NCI-H526 treated with DMSO at 0.1 percent for 48 hours (cell line): ENCODE measurements around the gene AEBP2.
"Not testable (repeated sequence)": the region's sequence is repeated elsewhere in the genome, so short reads cannot be mapped to it uniquely, and the experiment has no call there.

ENCODE experiments used
- DNase-seq: peaks from one replicate; lab custom pipeline; 2025; lab: John Stamatoyannopoulos, UW

Gene AEBP2

DNA sequence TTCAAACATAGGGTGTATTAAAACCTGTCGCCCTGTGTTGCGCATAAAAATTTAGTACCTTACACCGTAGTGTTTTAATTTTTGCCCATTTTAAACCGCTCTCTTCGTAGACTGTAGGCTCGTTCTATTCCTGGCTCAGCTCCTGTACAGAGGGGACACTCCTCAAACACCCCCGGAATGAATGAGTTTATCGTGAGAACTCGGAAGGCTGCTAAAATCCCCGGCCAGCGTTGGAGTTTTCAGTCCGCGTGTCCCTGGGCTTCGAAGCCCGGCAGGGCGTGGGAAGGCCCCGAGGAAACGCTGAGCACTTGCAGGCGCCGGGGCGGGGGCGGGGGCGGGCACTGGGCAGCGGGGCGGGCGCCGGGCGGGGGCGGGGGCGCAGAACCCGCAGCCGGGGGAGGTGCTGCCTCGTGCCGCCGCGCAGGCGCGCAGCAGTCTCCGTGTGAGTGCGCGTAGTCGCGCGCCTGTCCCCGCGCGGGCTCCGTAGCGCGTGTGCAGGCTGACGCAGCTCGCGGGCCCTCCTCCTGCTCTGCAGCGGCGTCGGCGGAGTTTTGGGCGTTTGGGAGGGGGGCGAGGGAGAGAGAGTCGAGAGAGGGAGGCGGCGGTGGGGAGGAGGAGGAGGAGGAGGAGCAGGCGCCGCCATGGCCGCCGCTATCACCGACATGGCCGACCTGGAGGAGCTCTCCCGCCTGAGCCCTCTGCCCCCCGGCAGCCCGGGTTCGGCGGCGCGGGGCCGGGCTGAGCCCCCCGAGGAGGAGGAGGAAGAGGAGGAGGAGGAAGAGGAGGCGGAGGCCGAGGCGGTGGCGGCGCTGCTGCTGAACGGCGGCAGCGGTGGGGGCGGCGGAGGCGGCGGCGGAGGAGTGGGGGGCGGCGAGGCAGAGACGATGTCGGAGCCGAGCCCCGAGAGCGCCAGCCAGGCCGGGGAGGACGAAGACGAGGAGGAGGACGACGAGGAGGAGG, at the start of gene AEBP2:
Gene AEBP2, plus strand, starts transcription at position 434 of the 960 bp plus-strand sequence. Its CDS starts 208 bp downstream, at position 642.
- peak; percentile 53 for DNase-seq

DNA sequence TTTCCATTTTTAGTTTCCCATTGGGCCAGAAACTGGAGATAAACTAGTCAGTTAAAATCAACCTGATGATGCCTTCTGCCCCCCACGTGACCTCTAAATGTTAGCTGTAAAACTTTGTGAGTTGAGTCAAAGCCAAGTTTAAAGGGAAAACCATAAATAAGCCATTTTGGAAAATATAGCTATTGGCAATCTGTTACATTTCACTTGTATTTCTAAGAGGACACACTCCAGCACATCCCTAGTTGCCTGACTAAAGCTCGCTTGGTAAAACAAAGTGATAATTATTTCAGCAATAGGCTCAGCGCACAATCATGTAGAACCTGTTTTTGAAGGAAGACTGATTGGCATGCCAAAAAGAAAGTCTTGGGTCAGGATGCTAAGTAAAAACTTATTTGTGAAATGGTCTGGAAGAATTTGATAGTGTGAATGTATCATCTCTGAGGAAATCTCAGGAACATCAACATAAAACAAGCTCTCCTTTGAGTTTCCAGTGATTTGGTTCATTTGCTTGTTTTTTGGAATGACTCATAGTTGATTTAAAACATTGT, 49.2 kb upstream of the AEBP2 start:
- DNase-seq, result no peak

- DNase-seq, result not testable (repeated sequence)
These were observed 46.6 kb upstream of the AEBP2 start for GRCh38 chr12:19392644-19393043.

GRCh38 chr12:19394385-19394784, 44.9 kb upstream of the AEBP2 start:
- DNase-seq, result no peak

DNA sequence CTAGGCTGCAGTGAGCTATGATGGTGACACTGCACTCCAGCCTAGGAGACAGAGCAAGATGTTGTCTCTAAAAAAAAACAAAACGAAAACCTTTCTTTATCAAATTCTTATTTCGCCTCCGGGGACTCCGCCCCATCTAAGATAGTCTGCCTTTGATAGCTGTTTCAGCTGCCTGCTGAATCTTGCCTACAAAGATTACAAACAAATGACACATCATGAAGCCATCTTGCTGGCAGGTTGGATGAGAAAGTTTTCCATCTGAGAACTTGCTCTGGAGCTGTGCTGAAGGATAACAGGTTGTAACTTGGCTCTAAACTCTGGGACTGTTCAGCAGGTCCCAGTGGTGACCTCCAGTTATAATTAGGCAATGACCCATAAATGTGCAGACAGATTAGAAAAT, 41.8 kb upstream of the AEBP2 start:
- no peak for DNase-seq

DNA sequence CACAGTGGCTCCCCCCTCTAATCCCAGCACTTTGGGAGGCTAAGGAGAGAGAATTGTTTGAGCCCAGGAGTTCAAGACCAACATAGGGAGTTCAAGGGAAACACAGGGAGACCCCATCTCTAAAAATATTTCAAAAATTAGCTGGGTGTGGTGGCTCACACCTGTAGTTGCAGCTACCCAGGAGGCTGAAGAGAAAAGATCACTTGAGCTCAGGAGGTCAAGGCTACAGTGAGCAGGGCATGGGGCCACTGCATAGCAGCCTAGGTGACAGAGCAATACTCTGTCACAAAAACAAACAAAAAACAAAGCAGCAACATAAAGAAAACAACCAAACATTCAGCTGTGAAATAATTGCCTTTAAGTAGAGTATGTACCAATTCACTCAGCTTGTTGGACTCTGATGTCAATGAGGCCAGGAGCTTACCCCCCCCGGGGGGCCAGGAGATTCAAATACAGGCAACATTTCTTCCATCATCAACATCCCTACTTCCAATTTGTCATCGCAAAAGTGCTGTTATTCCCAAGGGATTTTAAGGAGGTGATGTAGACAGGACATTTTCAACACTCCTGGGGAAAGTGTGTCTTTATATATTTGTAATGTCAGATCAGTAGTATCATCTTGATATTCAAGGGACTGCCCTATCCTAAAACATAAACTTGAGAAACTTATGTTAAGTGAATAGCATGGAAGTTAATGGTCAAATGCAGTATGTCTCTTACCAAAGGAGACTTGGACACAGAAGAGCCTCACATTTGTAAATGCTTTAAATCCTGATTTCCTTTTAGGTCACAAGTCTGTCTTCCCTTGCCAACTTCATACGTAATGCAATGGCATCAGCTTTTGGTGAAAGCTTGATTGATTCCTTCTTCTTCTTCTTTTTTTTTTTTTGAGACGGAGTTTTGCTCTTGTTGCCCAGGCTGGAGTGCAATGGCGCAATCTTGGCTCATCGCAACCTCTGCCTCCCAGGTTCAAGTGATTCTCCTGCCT, 40.6 kb upstream of the AEBP2 start:
- no peak for DNase-seq

- not testable (repeated sequence) for DNase-seq
These were observed 38.5 kb upstream of the AEBP2 start for GRCh38 chr12:19400649-19401285.

DNA sequence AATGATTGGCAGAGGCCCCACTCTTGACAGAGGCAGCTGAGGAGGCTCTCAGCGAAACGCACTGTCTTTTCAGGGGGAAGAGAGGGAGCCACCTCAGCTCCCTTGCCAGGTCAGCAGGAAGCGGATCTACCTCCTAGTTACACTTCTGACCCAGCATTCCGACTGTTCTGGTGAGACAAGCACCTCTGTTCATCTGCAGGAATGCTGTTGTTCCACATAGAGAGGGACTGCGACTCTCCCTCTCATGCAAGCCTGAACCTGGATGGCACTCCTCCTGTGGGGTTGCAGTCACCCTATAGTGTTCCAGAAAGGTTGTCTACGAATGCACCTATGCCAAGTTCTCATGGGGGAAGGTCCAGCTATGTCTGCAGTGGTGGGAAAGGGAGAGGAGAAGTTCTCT, 37.1 kb upstream of the AEBP2 start:
- no peak for DNase-seq

GRCh38 chr12:19402743-19403431, 36.4 kb upstream of the AEBP2 start:
- DNase-seq, result no peak

GRCh38 chr12:19404242-19404880, 34.9 kb upstream of the AEBP2 start:
- DNase-seq, result no peak

- no peak for DNase-seq
These were observed 29.9 kb upstream of the AEBP2 start for GRCh38 chr12:19409376-19409775.

DNA sequence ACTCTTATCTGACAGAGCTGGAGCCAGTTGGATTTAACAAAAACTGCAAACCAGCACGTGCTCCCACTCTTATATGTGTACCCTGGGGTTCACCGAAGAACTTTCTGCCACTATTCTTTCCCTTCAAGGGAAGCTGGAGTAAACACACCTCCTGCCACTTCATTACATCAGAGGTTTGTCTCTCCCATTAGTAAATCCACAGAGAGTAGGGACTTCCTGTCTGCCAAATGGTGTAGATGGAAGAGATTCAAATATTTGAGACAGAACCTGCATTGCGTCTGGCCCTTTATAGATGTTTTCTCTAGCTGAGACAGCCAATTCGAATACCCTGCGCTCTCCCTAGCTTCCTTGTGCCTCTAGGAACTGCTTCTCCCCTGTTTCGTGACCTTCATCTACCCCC, 29.1 kb upstream of the AEBP2 start:
- DNase-seq, result no peak

GRCh38 chr12:19410629-19411185, 28.6 kb upstream of the AEBP2 start:
- DNase-seq, result no peak

DNA sequence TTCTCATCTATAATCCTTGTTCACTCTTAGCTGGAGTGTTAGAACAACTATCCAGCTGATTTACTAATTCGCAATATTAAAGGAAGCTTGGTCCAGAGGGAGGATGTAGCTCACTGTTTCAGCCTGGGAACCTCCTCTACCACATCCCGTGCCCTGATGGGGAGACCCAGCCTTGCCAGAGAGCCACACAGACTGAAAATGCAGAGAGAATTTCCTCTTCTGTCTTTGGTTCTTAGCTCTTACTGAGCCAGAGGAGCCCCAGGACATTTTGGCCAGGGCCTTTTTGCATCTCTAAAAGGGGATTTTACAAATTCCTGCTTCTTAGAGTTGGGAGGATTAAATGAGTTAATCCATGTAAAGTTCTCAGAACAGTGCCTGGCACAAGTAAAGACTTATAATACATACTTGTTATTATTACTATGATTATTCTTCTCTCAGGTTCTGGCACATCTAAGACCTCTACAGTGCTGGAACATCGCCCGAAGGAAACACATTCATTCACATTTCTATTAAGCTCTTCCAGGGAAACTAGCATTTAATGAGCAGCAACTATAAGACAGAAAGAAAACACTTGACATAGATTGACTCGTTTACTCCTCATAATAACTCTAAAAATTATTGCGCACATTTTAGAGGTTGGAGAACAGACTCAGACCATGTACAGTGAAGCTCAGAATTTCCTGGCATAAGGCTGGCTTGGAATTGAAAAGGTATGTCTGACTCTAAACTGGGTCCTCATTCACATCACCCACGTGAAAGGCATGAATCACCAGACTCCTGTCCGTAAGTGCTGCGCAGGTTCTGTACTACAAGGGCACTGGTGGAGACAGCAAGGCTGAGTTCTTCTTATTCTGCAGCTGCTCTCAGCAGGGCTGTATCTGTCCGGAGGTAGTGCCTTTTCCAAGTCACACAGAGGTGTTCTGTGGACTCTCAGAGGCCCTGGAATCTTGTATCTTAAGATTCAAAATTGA, 27.8 kb upstream of the AEBP2 start:
- DNase-seq, result no peak

DNA sequence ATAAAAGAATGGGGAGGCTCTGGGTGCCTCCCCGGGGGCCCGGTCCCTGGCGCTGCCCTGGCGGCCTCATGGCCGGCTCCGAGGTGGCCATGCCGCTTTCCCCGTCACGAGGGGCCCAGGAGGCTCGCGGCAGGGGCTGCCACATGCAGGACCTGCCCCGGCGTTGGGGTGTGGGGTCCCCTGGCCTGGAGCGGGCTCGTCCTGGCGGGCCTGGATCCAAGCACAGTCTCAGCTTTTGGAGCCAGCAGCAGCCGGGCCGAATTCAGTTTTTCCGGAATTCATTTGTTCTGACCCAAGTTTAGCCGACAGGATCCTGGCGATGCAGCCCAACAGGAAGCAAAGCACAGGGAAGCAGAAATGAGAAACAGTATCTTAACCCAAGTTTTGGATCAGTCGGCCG, 26.4 kb upstream of the AEBP2 start:
- DNase-seq, result no peak

DNA sequence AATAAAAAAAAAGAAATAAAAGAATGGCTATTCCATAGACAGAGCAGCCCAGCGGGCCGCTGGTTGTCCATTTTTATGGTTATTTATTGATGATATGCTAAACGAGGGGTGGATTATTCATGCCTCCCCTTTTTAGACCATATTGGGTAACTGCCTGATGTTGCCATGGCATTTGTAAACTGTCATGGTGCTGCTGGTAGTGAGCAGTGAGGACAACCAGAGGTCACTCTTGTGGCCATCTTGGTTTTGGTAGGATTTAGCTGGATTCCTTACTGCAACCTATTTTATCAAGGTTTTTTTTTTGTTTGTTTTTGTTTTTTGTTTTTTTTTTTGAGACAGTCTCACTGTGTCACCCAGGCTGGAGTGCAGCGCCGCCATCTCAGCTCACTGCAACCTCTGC, 25.7 kb upstream of the AEBP2 start:
- not testable (repeated sequence) for DNase-seq

DNA sequence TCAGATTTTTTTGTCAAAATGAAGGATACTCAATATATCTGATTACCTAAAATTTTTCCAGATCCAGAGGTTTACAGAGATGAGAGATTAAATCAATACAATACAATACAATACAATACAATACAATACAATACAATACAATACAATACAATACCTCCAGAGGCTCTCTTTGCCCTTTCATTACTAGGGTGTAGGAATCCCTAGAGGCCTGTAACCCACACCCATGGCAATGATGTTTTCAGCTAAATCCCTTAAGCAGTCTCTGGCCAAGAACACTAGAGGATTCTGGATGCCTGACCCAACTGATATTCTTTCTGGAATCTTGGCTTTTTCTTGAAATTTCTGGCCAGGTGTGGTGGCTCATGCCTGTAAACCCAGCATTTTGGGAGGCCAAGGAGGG, 23.7 kb upstream of the AEBP2 start:
- no peak for DNase-seq

DNA sequence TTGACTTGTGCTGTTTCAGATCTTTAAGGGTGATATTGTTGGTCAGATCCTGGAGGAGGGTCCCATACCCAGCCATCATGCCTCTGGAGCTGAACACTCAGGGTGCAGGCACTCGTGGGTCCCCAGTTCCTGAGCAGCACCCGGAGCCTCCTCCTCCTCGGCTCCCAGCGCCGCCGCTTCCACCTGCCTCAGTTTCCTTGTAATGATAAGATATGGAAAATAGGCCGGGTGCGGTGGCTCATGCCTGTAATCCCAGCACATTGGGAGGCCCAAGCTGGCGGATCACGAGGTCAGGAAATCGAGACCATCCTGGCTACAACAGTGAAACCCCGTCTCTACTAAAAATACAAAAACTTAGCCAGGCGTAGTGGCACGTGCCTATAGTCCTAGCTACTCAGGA, 20.2 kb upstream of the AEBP2 start:
- no peak for DNase-seq
